HG02610 (cell line): Measurements from ENCODE around the gene DNHD1.

ENCODE experiments used
- ATAC-seq: cut with Tn5 transposase; IDR thresholded peaks from one replicate; pipeline ENCODE4 v1.9.1; 2021; ENCODE audit warnings: mild to moderate bottlenecking, moderate library complexity; ENCODE audit not compliant: unreplicated experiment

The DNHD1 gene

GRCh38 chr11:6611092-6611962 lies 114.2 kb downstream of the DNHD1 start:
- ATAC-seq = no peak

GRCh38 chr11:6611963-6612212 lies 114.8 kb downstream of the DNHD1 start:
- ATAC-seq = peak; percentile 15

GRCh38 chr11:6612213-6613041 lies 115.3 kb downstream of the DNHD1 start, which contains the start of gene TAF10:
Gene TAF10 (minus strand): TSS chr11:6612216. CDS start chr11:6612189, 27 bp downstream.
- peak; percentile 86 for ATAC-seq

GRCh38 chr11:6613496-6613895 lies 116.4 kb downstream of the DNHD1 start:
- ATAC-seq = no peak

- no peak for ATAC-seq
Observed at GRCh38 chr11:6614446-6614845, 117.4 kb downstream of the DNHD1 start.

- no peak for ATAC-seq
Observed at GRCh38 chr11:6615046-6615445, 118.0 kb downstream of the DNHD1 start.

- no peak for ATAC-seq
Observed at GRCh38 chr11:6615882-6616585, 119.0 kb downstream of the DNHD1 start.

- no peak for ATAC-seq
Observed at GRCh38 chr11:6616596-6617250, 119.6 kb downstream of the DNHD1 start.

- ATAC-seq = no peak
Observed at GRCh38 chr11:6617315-6617781, 120.3 kb downstream of the DNHD1 start.

GRCh38 chr11:6618117-6619003 lies 121.3 kb downstream of the DNHD1 start:
- ATAC-seq = peak; percentile 35

GRCh38 chr11:6619004-6619745 lies 122.1 kb downstream of the DNHD1 start, which contains the start of gene TPP1:
Gene TPP1 (minus strand): TSS chr11:6619422. CDS start chr11:6619400, 22 bp downstream.
- ATAC-seq = peak; percentile 96

- no peak for ATAC-seq
Observed at GRCh38 chr11:6620636-6621035, 123.6 kb downstream of the DNHD1 start.
